ENCODE data around the gene CHST6.

The CHST6 gene

DNA sequence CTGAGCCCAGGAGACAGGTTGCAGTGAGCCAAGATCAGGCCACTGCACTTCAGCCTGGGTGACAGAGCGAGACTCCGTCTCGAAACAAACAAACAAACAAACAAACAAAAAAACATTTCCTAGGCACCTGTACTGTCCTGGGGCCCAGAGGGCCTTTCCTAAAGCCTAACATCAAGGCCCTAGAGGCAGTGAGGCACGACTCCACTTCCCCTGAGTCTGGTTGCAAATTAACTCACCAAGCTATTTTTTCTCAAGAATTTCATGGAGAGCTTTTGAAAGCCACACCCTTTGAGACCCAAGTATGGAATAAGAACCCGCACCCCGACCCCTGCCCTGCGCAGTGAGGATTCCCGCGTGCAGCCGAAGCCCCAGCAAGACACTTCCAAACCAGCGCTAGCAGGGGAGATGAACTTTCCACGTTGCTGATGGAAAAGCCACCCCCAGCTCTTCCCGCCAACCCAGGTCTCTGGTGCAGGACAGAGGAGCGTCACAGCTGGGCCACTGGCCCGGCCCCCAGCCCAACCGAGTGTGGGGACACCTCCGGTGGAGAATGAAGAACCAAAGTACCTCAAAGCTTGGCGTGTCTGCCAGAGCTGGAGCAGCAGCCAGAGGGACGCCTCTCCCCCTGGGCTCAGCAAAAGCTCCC, 39.4 kb upstream of the CHST6 start:
- TF ChIP-seq EZH2 (IDR thresholded peaks at IDR 0.05; ENCODE audit: borderline replicate concordance, low read depth, low read length, severe bottlenecking): no peak
- TF ChIP-seq, protein P1, sequence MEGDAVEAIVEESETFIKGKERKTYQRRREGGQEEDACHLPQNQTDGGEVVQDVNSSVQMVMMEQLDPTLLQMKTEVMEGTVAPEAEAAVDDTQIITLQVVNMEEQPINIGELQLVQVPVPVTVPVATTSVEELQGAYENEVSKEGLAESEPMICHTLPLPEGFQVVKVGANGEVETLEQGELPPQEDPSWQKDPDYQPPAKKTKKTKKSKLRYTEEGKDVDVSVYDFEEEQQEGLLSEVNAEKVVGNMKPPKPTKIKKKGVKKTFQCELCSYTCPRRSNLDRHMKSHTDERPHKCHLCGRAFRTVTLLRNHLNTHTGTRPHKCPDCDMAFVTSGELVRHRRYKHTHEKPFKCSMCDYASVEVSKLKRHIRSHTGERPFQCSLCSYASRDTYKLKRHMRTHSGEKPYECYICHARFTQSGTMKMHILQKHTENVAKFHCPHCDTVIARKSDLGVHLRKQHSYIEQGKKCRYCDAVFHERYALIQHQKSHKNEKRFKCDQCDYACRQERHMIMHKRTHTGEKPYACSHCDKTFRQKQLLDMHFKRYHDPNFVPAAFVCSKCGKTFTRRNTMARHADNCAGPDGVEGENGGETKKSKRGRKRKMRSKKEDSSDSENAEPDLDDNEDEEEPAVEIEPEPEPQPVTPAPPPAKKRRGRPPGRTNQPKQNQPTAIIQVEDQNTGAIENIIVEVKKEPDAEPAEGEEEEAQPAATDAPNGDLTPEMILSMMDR (IDR thresholded peaks at IDR 0.05; ENCODE audit: borderline replicate concordance, extremely low read depth, low read length, poor library complexity, severe bottlenecking): no peak
- no peak overlapping the region for H2AFZ ChIP-seq (ENCODE audit: low read depth, low read length)
- no peak overlapping the region for H3K4me3 ChIP-seq (ENCODE audit: low read depth in 1 of 2, low read length in 2 of 2)
- no peak overlapping the region for H3K9ac ChIP-seq (ENCODE audit: low read depth, low read length)
- DNase-seq (no peak), ATAC-seq (ENCODE audit: insufficient read depth, low read depth) (no peak)
- no peaks in the 10 kb centered on the region for H3K79me2 ChIP-seq (ENCODE audit: insufficient read depth, low read length)
- H3K27ac ChIP-seq (ENCODE audit: low read length): no peak overlapping the region
- no peaks in the 10 kb centered on the region for H3K36me3 ChIP-seq (ENCODE audit: insufficient read depth, low read length)
- H3K9me3 ChIP-seq (ENCODE audit: insufficient read depth, low read length, severe bottlenecking): no peaks in the 10 kb centered on the region
- H4K20me1 ChIP-seq (ENCODE audit: insufficient read depth, low read length): no peaks in the 10 kb centered on the region
- H3K4me2 ChIP-seq (ENCODE audit: insufficient read depth, low read length): no peak overlapping the region
- H3K27me3 ChIP-seq (ENCODE audit: insufficient read depth, low read length, poor library complexity): no peaks in the 10 kb centered on the region
- H3K4me1 ChIP-seq (ENCODE audit: insufficient read depth, low read length): no peaks in the 10 kb centered on the region

DNA sequence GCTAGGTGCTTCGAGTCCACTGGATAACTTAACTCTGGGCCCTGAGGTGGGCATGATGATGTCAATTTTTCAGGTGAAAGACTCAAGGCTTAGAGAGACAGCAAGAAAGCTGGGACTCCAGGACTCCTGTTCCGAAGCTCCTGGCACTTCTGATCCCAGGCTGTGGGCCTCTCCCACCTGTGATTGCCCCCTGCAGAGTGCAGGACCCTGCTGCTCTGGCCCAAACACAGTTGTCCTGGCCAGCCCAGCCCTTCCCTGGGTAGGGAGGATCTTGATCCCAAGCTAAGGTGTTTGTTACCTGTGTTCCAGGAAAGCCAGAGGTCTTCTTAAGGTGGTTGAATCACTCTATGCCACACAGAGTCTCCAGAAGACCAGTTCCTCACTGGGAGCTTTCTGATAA, 37.5 kb upstream of the CHST6 start:
- no peak overlapping the region for H3K27ac ChIP-seq (ENCODE audit: low read length)
- H3K27me3 ChIP-seq (ENCODE audit: insufficient read depth, low read length, poor library complexity): no peaks in the 10 kb centered on the region
- TF ChIP-seq, protein P1 (IDR thresholded peaks at IDR 0.05; ENCODE audit: borderline replicate concordance, extremely low read depth, low read length, poor library complexity, severe bottlenecking): no peak
- TF ChIP-seq EZH2 (IDR thresholded peaks at IDR 0.05; ENCODE audit: borderline replicate concordance, low read depth, low read length, severe bottlenecking): no peak
- H3K9me3 ChIP-seq (ENCODE audit: insufficient read depth, low read length, severe bottlenecking): no peaks in the 10 kb centered on the region
- H3K36me3 ChIP-seq (ENCODE audit: insufficient read depth, low read length): no peaks in the 10 kb centered on the region
- no peak overlapping the region for H3K4me2 ChIP-seq (ENCODE audit: insufficient read depth, low read length)
- ATAC-seq (ENCODE audit: insufficient read depth, low read depth) (no peak), DNase-seq (no peak)
- no peak overlapping the region for H3K9ac ChIP-seq (ENCODE audit: low read depth, low read length)
- no peaks in the 10 kb centered on the region for H3K4me1 ChIP-seq (ENCODE audit: insufficient read depth, low read length)
- no peaks in the 10 kb centered on the region for H3K79me2 ChIP-seq (ENCODE audit: insufficient read depth, low read length)
- no peak overlapping the region for H2AFZ ChIP-seq (ENCODE audit: low read depth, low read length)
- H3K4me3 ChIP-seq (ENCODE audit: low read depth in 1 of 2, low read length in 2 of 2): no peak overlapping the region
- no peaks in the 10 kb centered on the region for H4K20me1 ChIP-seq (ENCODE audit: insufficient read depth, low read length)

DNA sequence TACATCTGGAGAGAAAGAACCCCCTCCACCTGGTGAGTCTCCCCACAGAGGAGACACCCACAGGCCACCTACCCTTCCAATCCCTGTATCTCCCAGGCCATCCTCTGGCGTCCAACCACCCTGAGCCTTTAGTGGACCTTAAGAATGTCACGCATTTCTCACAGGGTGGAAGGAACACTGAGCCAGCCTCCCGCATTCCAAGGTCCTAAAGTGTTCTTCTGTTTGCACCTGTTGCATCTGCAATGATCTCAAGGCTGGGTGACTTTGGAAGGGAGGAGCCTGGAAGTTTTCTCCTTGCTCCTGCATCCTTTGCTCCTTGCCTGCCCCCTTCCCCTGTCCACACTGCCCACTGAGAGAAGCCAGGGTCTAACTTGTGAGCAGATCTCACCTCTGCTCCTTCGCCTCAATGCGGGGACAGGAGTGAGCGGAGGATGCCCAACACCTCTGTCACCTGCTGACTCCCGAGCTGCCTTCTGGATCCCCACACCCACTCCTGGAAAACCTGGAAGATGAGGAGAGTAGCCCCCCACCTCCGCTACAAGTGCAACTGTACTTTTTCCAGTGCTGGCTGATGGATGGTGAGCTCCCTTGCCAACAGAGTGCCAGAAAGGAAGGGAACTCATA, 37.0 kb upstream of the CHST6 start:
- no peak for DNase-seq
- Histone ChIP-seq H3K4me1 (ENCODE audit: insufficient read depth, low read length) (no peaks in the 10 kb centered on the region), H3K4me2 (ENCODE audit: insufficient read depth, low read length) (no peak overlapping the region), H3K4me3 (ENCODE audit: low read depth in 1 of 2, low read length in 2 of 2) (no peak overlapping the region), H4K20me1 (ENCODE audit: insufficient read depth, low read length) (no peaks in the 10 kb centered on the region), H3K27ac (ENCODE audit: low read length) (no peak overlapping the region), H3K9me3 (ENCODE audit: insufficient read depth, low read length, severe bottlenecking) (no peaks in the 10 kb centered on the region), H3K79me2 (ENCODE audit: insufficient read depth, low read length) (no peaks in the 10 kb centered on the region), H2AFZ (ENCODE audit: low read depth, low read length) (no peak overlapping the region), H3K9ac (ENCODE audit: low read depth, low read length) (no peak overlapping the region), H3K27me3 (ENCODE audit: insufficient read depth, low read length, poor library complexity) (no peaks in the 10 kb centered on the region), H3K36me3 (ENCODE audit: insufficient read depth, low read length) (no peaks in the 10 kb centered on the region)
- TF ChIP-seq EZH2 (IDR thresholded peaks at IDR 0.05; ENCODE audit: borderline replicate concordance, low read depth, low read length, severe bottlenecking): no peak
- ATAC-seq (ENCODE audit: insufficient read depth, low read depth): no peak

DNA sequence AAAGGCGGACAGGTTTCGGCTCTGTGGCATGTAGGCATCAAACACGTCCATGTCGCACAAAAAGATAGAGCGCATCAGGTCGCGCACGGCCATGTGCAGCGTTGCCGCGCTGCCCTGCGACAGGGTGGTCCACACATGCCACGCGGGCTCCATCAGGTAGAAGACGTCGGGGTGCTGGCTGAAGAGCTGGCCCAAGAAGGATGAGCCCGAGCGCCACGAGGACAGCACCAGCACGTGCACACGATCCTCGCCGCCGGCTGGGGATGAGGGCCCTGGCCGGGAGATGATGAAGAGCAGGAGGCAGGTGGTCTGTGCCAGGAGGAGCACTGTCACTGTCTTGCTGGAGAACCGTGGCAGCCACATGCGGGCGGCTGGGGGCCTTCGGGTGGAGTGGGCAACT, 34.7 kb upstream of the CHST6 start:
- no peak overlapping the region for H3K4me3 ChIP-seq (ENCODE audit: low read depth in 1 of 2, low read length in 2 of 2)
- H3K27ac ChIP-seq (ENCODE audit: low read length): no peak overlapping the region
- no peaks in the 10 kb centered on the region for H4K20me1 ChIP-seq (ENCODE audit: insufficient read depth, low read length)
- H3K4me1 ChIP-seq (ENCODE audit: insufficient read depth, low read length): no peaks in the 10 kb centered on the region
- no peaks in the 10 kb centered on the region for H3K36me3 ChIP-seq (ENCODE audit: insufficient read depth, low read length)
- no peak overlapping the region for H3K9ac ChIP-seq (ENCODE audit: low read depth, low read length)
- no peaks in the 10 kb centered on the region for H3K9me3 ChIP-seq (ENCODE audit: insufficient read depth, low read length, severe bottlenecking)
- no peaks in the 10 kb centered on the region for H3K79me2 ChIP-seq (ENCODE audit: insufficient read depth, low read length)
- DNase-seq (no peak), ATAC-seq (ENCODE audit: insufficient read depth, low read depth) (no peak)
- no peak for TF ChIP-seq EZH2 (IDR thresholded peaks at IDR 0.05; ENCODE audit: borderline replicate concordance, low read depth, low read length, severe bottlenecking)
- TF ChIP-seq, protein P1 (IDR thresholded peaks at IDR 0.05; ENCODE audit: borderline replicate concordance, extremely low read depth, low read length, poor library complexity, severe bottlenecking): no peak
- H3K4me2 ChIP-seq (ENCODE audit: insufficient read depth, low read length): no peak overlapping the region
- no peaks in the 10 kb centered on the region for H3K27me3 ChIP-seq (ENCODE audit: insufficient read depth, low read length, poor library complexity)
- no peak overlapping the region for H2AFZ ChIP-seq (ENCODE audit: low read depth, low read length)

Measured in DND-41 (cell line).